Measurements from ENCODE around the gene SEC24B. TPM values are rescaled to one million over a fixed set of nuclear protein-coding genes. Genes with fewer than 3 reads are reported as not detected.
"Not testable (repeated sequence)": the region's sequence is repeated elsewhere in the genome, so short reads cannot be mapped to it uniquely, and the experiment has no call there.

Gene SEC24B
- total RNA-seq, 2 experiments from 2014 or later: 25.7 to 27.0 TPM

DNA sequence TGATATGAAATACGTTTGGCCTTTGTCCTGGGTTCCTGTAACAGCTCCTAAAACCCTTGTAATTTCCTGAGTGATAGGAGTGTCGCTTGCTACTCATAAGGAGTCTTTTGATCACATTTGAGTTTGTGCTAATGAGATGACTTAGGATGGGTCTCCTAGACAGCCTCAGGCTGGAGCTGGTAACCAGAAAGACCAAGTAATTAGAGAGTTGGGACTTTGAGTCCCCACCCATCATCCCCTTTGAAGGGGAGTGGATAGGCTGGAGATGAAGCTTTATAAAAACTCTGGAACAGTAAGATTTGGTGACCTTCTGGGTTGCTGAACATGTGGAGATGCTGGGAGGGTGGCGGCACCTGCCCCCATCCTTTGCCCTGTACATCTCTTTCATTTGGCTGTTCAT, 2.9 kb downstream of the SEC24B start:
- Mint-ChIP-seq H3K4me3 (no peak overlapping the region), H3K9me3 (no peaks in the 10 kb centered on the region), H3K27me3 (no peaks in the 10 kb centered on the region), H3K27ac (no peak overlapping the region), H3K4me1 (peaks cover 58% of the 10 kb centered on the region), H3K36me3 (ENCODE audit: low read depth) (peaks cover 4% of the 10 kb centered on the region)
- ChIA-PET POLR2A (no interaction called here), CTCF (no interaction called here)
- no peak for DNase-seq

DNA sequence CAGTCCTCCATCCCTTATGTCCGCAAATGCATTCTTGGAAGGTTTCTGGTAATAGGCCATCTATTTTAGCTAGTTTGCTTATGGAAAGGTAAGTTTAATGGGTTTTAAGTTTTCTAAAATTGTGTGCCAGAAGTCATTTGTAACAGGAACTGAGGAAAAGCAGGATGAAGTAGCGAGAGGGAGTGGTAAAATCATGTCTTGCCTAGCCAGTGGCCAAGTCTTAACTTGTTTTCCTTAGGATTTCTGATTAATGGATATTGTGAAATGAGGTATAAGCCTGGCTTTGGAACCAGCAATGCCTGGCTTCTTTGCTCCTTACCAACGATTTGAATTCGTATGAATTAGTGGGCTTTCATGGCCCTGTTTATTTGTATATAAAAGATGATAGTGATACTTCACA, 7.3 kb downstream of the SEC24B start:
- peaks cover 9% of the 10 kb centered on the region for H3K36me3 Mint-ChIP-seq (ENCODE audit: low read depth)
- no peak overlapping the region for H3K27ac Mint-ChIP-seq
- H3K27me3 Mint-ChIP-seq: no peaks in the 10 kb centered on the region
- ChIA-PET CTCF (interaction anchor here (1.5 to 2.1 kb wide), 2 partner anchors 8 to 10 kb away, joined by 4 to 6 read pairs; partner anchors contain the start of gene SEC24B), POLR2A (interaction anchor here (1.3 kb wide), 1 partner anchor 8 kb away, joined by 3 read pairs; the partner anchor contains the start of gene SEC24B)
- no peaks in the 10 kb centered on the region for H3K9me3 Mint-ChIP-seq
- DNase-seq: no peak
- H3K4me3 Mint-ChIP-seq: no peak overlapping the region
- H3K4me1 Mint-ChIP-seq: peaks cover 44% of the 10 kb centered on the region

DNA sequence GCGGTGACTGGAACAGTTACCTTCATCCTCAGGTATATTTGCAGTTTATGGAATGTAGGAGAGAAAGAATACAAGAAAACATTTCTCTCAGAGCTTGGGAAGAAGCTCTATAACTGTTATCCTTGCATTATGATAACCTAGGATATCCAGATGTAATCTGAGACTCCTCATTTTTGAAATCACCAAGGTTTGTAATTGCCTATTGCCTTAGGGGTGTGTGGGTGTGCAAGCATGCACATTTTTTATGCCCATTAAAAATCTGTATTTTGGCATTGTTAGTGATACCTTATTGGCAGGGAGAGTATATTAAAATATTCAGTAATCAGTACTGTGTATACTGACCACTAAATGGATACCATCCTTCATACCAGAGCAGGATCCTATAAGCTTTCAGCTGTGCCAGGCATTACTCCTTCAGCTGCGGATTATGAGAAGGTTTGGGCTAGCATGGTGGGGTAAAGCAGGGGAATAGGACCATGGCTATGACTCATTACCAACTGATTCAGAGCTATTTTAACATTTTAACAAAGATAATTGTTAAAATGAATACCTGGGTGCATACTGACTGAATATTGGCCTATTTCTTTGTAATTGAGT, 8.3 kb downstream of the SEC24B start:
- H3K9me3 Mint-ChIP-seq: no peaks in the 10 kb centered on the region
- ChIA-PET POLR2A (interaction anchor here (0.6 to 1.3 kb wide), 3 partner anchors 9 to 202 kb away, joined by 3 read pairs; partner anchors contain the start of gene SEC24B), CTCF (interaction anchor here (2.1 kb wide), 1 partner anchor 9 kb away, joined by 6 read pairs; the partner anchor contains the start of gene SEC24B)
- peaks cover 41% of the 10 kb centered on the region for H3K4me1 Mint-ChIP-seq
- no peak for DNase-seq
- H3K27me3 Mint-ChIP-seq: no peaks in the 10 kb centered on the region
- H3K36me3 Mint-ChIP-seq (ENCODE audit: low read depth): peaks cover 17% of the 10 kb centered on the region
- no peak overlapping the region for H3K4me3 Mint-ChIP-seq
- no peak overlapping the region for H3K27ac Mint-ChIP-seq

DNA sequence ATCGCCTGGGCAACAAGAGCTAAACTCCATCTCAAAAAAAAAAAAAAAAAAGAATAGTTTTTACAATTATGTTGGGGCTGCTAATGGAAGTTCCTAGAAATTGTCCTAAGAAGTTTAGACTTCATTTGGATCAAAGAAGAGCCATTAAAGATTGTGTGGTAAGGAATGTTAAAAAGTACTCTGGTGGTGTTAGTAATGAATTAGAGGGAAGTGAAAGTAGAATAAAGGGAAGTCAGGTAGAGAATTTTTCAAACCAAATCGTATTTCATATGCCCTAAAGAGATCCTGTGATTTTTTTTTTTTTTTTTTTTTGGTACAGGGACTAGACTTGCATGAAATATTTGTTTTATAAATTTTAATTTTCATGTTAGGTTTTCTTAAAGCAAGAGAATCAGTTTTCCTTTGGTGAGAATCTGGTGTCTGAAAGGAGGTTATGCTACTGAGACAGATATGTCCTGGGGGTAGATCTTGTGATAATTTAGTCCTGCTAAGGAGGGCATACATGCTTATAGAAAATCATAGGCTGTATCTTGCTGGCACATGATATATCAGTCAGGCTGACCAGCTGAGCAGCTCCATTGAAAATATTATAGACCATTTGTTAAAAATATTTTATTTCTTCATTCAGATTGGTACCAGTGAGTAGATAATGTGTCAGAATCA, 10.7 kb downstream of the SEC24B start:
- DNase-seq: no peak
- Mint-ChIP-seq H3K27me3 (no peaks in the 10 kb centered on the region), H3K4me1 (peaks cover 32% of the 10 kb centered on the region), H3K27ac (no peak overlapping the region), H3K4me3 (no peak overlapping the region), H3K36me3 (ENCODE audit: low read depth) (peaks cover 16% of the 10 kb centered on the region), H3K9me3 (no peaks in the 10 kb centered on the region)
- ChIA-PET CTCF (interaction anchor here (0.7 to 3.8 kb wide), 4 partner anchors 11 to 360 kb away, joined by 3 to 19 read pairs (median 4); partner anchors contain the start of gene SEC24B), POLR2A (no interaction called here)

DNA sequence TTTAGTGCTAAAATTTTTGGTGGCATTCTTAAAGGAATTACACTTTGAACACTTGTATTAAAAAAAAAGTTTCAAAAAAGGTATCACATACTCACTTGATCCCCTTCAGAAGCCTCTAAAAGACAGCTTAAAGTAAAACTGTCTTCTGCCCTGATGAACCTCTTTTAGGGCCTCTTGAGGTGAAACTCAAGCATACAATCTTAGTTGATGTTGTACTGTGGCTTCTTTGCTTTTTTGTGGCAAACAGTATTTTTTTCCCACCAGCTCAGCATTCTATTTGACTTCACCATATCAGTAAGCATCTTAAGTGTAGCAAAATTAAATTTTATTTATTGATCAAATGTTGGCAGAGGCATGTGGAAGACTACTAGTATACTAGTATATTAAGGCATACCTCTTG, 13.7 kb downstream of the SEC24B start:
- no peak overlapping the region for H3K4me3 Mint-ChIP-seq
- no peaks in the 10 kb centered on the region for H3K27me3 Mint-ChIP-seq
- H3K36me3 Mint-ChIP-seq (ENCODE audit: low read depth): peaks cover 40% of the 10 kb centered on the region
- ChIA-PET CTCF (interaction anchor here (0.5 kb wide), 1 partner anchor 385 kb away, joined by 4 read pairs; no protein-coding TSS in a partner anchor), POLR2A (interaction anchor here (1.5 kb wide), 1 partner anchor 13 kb away, joined by 4 read pairs; the partner anchor contains the start of gene SEC24B)
- H3K27ac Mint-ChIP-seq: no peak overlapping the region
- no peak for DNase-seq
- peaks cover 21% of the 10 kb centered on the region for H3K4me1 Mint-ChIP-seq
- no peaks in the 10 kb centered on the region for H3K9me3 Mint-ChIP-seq

DNA sequence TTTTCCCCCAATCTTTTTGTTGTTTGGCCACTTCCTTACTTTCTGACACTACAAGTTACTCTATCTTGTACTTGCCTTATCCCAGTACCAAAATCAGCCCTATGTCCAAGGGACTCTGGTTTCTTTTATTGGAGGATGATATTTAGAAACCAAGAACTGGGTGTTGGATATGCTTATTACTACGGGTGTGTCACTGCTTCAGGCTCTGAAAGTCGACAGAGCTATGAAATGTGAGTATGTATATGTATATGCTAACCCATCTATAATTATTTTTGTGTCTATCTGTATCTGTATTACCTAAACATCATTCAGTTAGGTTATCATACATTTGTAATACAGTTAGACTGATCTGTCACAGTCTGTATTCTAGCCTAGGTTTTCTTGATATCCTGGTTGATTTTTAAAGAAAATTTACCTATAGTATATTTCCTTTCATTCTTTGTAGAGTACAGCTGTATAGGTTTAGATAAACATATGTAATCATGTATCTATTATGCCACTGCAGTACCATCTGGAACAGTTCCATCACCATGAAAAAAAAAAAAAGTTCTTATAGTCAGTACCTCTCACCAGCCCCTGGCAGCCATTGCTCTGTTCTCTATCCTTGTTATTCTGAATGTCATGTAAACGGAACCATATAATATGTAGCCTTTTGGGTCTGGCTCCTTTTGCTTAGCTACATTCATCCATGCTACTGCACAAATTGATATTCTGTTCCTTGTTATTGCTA, 18.1 kb downstream of the SEC24B start:
- no peaks in the 10 kb centered on the region for H3K9me3 Mint-ChIP-seq
- H3K4me1 Mint-ChIP-seq: peaks cover 6% of the 10 kb centered on the region
- no peaks in the 10 kb centered on the region for H3K27me3 Mint-ChIP-seq
- no peak for DNase-seq
- no peak overlapping the region for H3K4me3 Mint-ChIP-seq
- H3K27ac Mint-ChIP-seq: no peak overlapping the region
- ChIA-PET CTCF (no interaction called here), POLR2A (no interaction called here)
- H3K36me3 Mint-ChIP-seq (ENCODE audit: low read depth): peaks cover 49% of the 10 kb centered on the region

DNA sequence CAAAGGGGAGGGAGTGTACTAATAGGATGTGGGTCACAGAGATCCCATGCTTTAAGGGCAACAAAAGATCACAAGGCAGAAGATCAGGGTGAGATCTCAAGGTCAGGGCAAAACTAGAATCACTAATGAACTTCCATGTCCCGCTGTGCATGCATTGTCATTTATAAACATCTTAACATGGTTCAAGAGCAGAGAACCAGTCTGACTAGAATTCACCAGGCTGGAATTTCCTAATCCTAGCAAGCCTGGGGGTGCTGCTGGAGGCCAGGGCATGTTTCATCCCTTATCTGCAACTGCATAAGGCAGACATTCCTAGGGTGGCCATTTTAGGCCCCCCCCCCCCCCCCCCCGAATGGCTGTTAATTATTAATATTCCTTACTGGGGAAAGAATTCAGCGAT, 19.5 kb downstream of the SEC24B start:
- POLR2A ChIA-PET, H3K27ac Mint-ChIP-seq, H3K27me3 Mint-ChIP-seq, DNase-seq, CTCF ChIA-PET, H3K4me1 Mint-ChIP-seq, H3K4me3 Mint-ChIP-seq, H3K9me3 Mint-ChIP-seq: not testable (repeated sequence)
- H3K36me3 Mint-ChIP-seq (ENCODE audit: low read depth): peaks cover 45% of the 10 kb centered on the region

DNA sequence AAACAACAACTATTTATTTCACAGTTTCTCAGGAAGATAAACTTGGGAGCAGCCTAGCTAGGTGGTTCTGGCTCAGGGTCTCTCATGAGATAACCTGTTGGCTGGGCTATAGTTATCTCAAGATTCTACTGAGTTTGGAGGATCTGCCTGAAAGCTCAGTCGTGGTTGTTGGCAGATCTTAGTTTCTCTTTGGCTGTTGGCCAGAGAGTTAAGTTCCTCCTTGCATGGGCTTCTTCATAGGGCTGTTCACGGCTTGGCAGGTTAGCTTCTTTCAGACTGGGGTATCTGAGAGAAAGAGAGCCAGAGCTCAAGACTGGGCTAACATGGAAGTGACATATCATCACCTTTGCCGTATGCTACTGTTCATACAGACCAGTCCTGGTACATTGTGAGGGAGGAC, 28.7 kb downstream of the SEC24B start:
- Mint-ChIP-seq H3K27me3 (no peaks in the 10 kb centered on the region), H3K36me3 (ENCODE audit: low read depth) (peaks cover 30% of the 10 kb centered on the region), H3K4me3 (no peak overlapping the region), H3K4me1 (no peaks in the 10 kb centered on the region), H3K9me3 (no peaks in the 10 kb centered on the region), H3K27ac (no peak overlapping the region)
- CTCF ChIA-PET: interaction anchor here (0.6 to 1.7 kb wide), 2 partner anchors 29 to 1048 kb away, joined by 4 to 14 read pairs; partner anchors contain the start of gene SEC24B
- DNase-seq: no peak
- POLR2A ChIA-PET: no interaction called here

DNA sequence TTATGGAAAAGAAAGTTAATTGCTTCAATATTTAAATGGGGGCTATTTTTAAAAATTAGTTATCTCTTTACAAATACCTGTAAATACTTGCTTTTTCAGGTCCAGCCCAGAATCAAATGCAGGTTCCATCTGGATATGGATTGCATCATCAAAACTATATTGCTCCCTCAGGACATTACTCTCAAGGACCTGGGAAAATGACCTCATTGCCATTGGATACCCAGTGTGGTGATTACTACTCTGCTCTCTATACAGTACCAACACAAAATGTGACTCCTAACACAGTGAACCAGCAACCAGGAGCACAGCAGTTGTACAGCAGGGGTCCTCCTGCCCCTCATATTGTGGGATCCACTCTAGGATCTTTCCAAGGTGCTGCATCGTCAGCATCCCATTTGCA, 29.2 kb downstream of the SEC24B start:
- no peak overlapping the region for H3K27ac Mint-ChIP-seq
- DNase-seq: no peak
- POLR2A ChIA-PET: no interaction called here
- peaks cover 31% of the 10 kb centered on the region for H3K36me3 Mint-ChIP-seq (ENCODE audit: low read depth)
- CTCF ChIA-PET: no interaction called here
- no peaks in the 10 kb centered on the region for H3K4me1 Mint-ChIP-seq
- no peak overlapping the region for H3K4me3 Mint-ChIP-seq
- no peaks in the 10 kb centered on the region for H3K9me3 Mint-ChIP-seq
- no peaks in the 10 kb centered on the region for H3K27me3 Mint-ChIP-seq

DNA sequence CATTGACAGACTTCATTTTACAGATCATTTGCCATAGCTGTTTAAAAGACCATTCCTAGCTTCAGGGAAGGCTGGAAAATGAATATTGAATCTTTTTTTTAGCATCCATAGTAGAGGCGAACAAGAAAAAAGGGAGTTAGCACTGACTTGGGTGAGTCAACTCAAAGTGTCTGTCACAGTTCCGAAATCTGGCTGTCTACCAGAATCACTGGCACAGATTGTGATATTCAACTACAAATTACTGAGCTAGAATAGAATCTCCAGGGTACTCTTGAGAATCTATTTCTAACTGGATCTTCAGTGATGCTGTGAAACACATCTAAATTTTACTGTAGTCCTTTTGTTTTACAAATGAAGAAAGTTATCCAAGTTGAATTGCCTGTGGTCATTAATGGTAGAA, 31.5 kb downstream of the SEC24B start:
- Mint-ChIP-seq H3K4me1 (no peaks in the 10 kb centered on the region), H3K9me3 (no peaks in the 10 kb centered on the region), H3K36me3 (ENCODE audit: low read depth) (peaks cover 37% of the 10 kb centered on the region), H3K27ac (no peak overlapping the region), H3K27me3 (no peaks in the 10 kb centered on the region), H3K4me3 (no peak overlapping the region)
- ChIA-PET POLR2A (no interaction called here), CTCF (no interaction called here)
- no peak for DNase-seq

DNA sequence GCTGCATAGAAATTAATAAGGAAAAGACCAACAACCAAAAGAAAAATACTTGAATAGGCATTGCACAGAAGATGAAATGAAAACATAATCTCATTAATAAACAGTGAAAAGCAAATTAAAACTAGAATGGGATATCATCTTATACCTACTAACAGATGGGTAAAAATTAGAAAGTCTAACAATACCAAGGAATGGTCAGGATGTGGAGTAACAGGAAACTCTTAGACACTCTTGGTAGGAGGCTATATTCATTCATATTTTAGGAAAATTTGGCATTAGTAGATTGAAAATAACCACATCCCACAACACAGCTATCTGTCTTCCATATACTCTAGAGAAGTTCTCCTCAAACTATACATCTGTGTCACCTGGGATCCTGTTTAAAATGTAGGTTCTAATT, 36.3 kb downstream of the SEC24B start:
- ChIA-PET POLR2A (no interaction called here), CTCF (interaction anchor here (0.5 to 1.5 kb wide), 4 partner anchors 15 to 90 kb away, joined by 3 to 5 read pairs (median 4); partner anchors contain the start of genes MCUB and SEC24B)
- Mint-ChIP-seq H3K36me3 (ENCODE audit: low read depth) (peaks cover 37% of the 10 kb centered on the region), H3K9me3 (no peaks in the 10 kb centered on the region), H3K27ac (no peak overlapping the region), H3K4me1 (peaks cover 19% of the 10 kb centered on the region), H3K27me3 (no peaks in the 10 kb centered on the region), H3K4me3 (no peak overlapping the region)
- DNase-seq: no peak

DNA sequence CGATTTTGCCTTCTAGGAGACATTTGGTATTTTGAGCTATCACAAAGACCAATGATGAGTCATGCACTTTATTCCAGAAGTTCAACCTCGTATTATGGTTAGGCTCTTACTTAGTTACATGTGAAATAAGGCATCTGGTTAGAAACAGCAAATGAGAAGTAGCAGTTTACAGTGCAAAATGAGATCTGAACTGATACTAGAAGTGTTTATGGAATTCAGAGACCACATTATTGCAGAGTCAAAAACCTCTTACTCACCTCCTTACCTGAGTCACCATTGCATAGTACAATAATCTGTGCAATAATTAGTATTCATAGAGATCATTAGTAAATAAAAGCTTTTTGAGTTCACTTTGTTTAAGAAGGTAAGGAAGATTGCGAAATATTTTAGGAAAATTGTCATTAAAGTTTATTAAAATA, 38.7 kb downstream of the SEC24B start:
- no peak overlapping the region for H3K27ac Mint-ChIP-seq
- ChIA-PET POLR2A (no interaction called here), CTCF (no interaction called here)
- H3K36me3 Mint-ChIP-seq (ENCODE audit: low read depth): peaks cover 42% of the 10 kb centered on the region
- H3K4me3 Mint-ChIP-seq: no peak overlapping the region
- H3K4me1 Mint-ChIP-seq: peaks cover 21% of the 10 kb centered on the region
- H3K27me3 Mint-ChIP-seq: no peaks in the 10 kb centered on the region
- no peaks in the 10 kb centered on the region for H3K9me3 Mint-ChIP-seq
- no peak for DNase-seq

DNA sequence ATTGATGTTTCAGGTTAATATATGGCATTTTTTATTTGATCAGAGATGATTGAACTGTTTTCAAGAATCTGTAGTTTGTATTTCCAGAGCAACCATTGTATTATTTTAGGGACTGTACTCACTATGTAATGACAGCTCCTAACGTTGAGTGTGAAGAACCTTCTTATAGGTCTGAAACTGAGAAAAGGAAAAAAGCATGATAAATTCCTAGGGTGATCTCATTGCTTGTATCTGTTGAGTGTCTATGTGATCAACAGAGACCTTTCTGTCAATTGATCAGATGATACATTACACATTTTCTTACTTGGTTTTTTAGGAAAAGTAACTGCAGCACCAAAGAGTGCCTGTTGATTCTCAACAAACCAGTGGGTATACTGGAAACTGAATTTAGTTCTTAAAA, 40.2 kb downstream of the SEC24B start:
- no peak overlapping the region for H3K27ac Mint-ChIP-seq
- H3K36me3 Mint-ChIP-seq (ENCODE audit: low read depth): peaks cover 39% of the 10 kb centered on the region
- no peaks in the 10 kb centered on the region for H3K27me3 Mint-ChIP-seq
- CTCF ChIA-PET: no interaction called here
- H3K4me3 Mint-ChIP-seq: no peak overlapping the region
- H3K4me1 Mint-ChIP-seq: peaks cover 21% of the 10 kb centered on the region
- DNase-seq: no peak
- H3K9me3 Mint-ChIP-seq: no peaks in the 10 kb centered on the region
- POLR2A ChIA-PET: no interaction called here

Data from activated CD4-positive, alpha-beta memory T cell treated with anti-CD3 and anti-CD28 coated beads, Interleukin-2, amount 10 ng/mL, durations not matched to agents 7 days and 5 days (primary cell).